HL-60 (cell line): ENCODE measurements around the gene EDA.

Experiments
- CTCF ChIP-seq: IDR thresholded peaks from one replicate; pipeline ENCODE4 v1.5.1; 2011; ENCODE audit warnings: low read length, control low read depth, inconsistent platforms; ENCODE audit not compliant: insufficient read depth
- REST ChIP-seq: IDR thresholded peaks from 2 replicates; pipeline ENCODE4 v1.6.1; 2012; ENCODE audit warnings: low read depth; ENCODE audit not compliant: insufficient replicate concordance
- SPI1 ChIP-seq: IDR thresholded peaks from 2 replicates; pipeline ENCODE4 v1.6.1; 2012; ENCODE audit warnings: low read depth, mild to moderate bottlenecking, borderline replicate concordance

GRCh38 chrX:70012756-70013155, 396.8 kb downstream of the EDA start:
- TF ChIP-seq CTCF = no peak
- no peak for TF ChIP-seq REST
- no peak for TF ChIP-seq SPI1
